HEK293T (cell line): Measurements from ENCODE around the gene DIP2A.

ENCODE experiments used
- CTCF ChIA-PET: fragments of 350-600 bp; formaldehyde crosslinking; extraction: SDS; loops from one replicate; lab custom pipeline; 2021; ENCODE audit warnings: antibody characterized with exemption, inconsistent platforms; lab: Yijun Ruan, JAX
- POLR2A ChIA-PET: fragments of 350-600 bp; formaldehyde crosslinking; extraction: SDS; loops from one replicate; lab custom pipeline; 2020; ENCODE audit warnings: antibody characterized with exemption, inconsistent platforms; lab: Yijun Ruan, JAX
- DNase-seq: peaks from one replicate; pipeline ENCODE4 v3.0.0; 2012; ENCODE audit warnings: mixed read lengths; ENCODE audit errors: extremely low spot score
- ARNT ChIP-seq: fragments of 450-650 bp; IDR thresholded peaks from 2 replicates; pipeline ENCODE4 v1.6.1; 2017; ENCODE audit warnings: mild to moderate bottlenecking
- BHLHE40 ChIP-seq: fragments of 450-650 bp; IDR thresholded peaks from 2 replicates; pipeline ENCODE4 v1.6.1; 2016; ENCODE audit warnings: mild to moderate bottlenecking, moderate library complexity, borderline replicate concordance
- CTBP1 ChIP-seq: fragments of 450-650 bp; IDR thresholded peaks from 2 replicates; pipeline ENCODE4 v1.6.1; 2016; ENCODE audit warnings: borderline replicate concordance
- ELF4 ChIP-seq: fragments of 450-650 bp; IDR thresholded peaks from 2 replicates; pipeline ENCODE4 v1.6.1; 2017; ENCODE audit warnings: antibody characterized with exemption
- FOXA1 ChIP-seq: fragments of 450-650 bp; IDR thresholded peaks from 2 replicates; pipeline ENCODE4 v1.6.1; 2016; ENCODE audit warnings: mild to moderate bottlenecking
- FOXK2 ChIP-seq: fragments of 450-650 bp; IDR thresholded peaks from 2 replicates; pipeline ENCODE4 v1.6.1; 2016; ENCODE audit warnings: mild to moderate bottlenecking
- FOXM1 ChIP-seq: fragments of 450-650 bp; IDR thresholded peaks from 2 replicates; pipeline ENCODE4 v1.6.1; 2017; ENCODE audit warnings: mild to moderate bottlenecking, borderline replicate concordance
- HDGF ChIP-seq: fragments of 450-650 bp; IDR thresholded peaks from 2 replicates; pipeline ENCODE4 v1.6.1; 2017; ENCODE audit warnings: antibody characterized with exemption, borderline replicate concordance
- L3MBTL2 ChIP-seq: fragments of 450-650 bp; conservative IDR thresholded peaks from 2 replicates; pipeline ENCODE4 v1.6.1; 2016; ENCODE audit warnings: mild to moderate bottlenecking
- LEF1 ChIP-seq: fragments of 450-650 bp; IDR thresholded peaks from 2 replicates; pipeline ENCODE4 v1.6.1; 2017; ENCODE audit warnings: mild to moderate bottlenecking, borderline replicate concordance
- NFRKB ChIP-seq: fragments of 450-650 bp; IDR thresholded peaks from 2 replicates; pipeline ENCODE4 v1.6.1; 2016; ENCODE audit warnings: mild to moderate bottlenecking, moderate library complexity
- PKNOX1 ChIP-seq: fragments of 450-650 bp; IDR thresholded peaks from 2 replicates; pipeline ENCODE4 v1.6.1; 2016
- SP1 ChIP-seq: fragments of 450-650 bp; IDR thresholded peaks from 2 replicates; pipeline ENCODE4 v1.6.1; 2017
- SUZ12 ChIP-seq: fragments of 450-650 bp; IDR thresholded peaks from 2 replicates; pipeline ENCODE4 v1.6.1; 2016; ENCODE audit warnings: mild to moderate bottlenecking
- TARDBP ChIP-seq: fragments of 450-650 bp; IDR thresholded peaks from 2 replicates; pipeline ENCODE4 v1.6.1; 2016
- ZNF384 ChIP-seq: fragments of 450-650 bp; IDR thresholded peaks from 2 replicates; pipeline ENCODE4 v1.6.1; 2016

DIP2A gene

DNA sequence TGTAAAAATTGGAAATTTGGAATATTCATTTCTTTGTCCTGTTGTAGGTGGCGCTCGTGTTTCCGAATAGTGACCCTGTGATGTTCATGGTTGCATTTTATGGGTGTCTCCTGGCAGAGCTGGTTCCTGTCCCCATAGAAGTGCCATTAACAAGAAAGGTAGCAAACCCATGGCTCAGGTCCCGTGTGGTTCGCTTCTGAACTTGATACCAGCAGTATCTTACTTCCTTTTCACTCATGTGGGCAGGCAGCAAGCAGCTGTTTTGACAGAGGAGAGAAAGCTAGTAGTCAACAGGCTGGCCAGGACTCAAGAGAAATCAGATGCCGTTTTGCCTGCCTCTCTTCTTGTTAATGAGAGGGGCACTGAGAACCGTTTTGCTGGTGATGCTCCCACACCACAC is 73.4 kb downstream of the DIP2A start:
- POLR2A ChIA-PET = no interaction called here
- CTCF ChIA-PET = no interaction called here
- no peak for DNase-seq
- TF ChIP-seq NFRKB = no peak
- TF ChIP-seq ARNT = no peak
- no peak for TF ChIP-seq ELF4
- TF ChIP-seq PKNOX1 = no peak
- TF ChIP-seq FOXK2 = no peak
- TF ChIP-seq TARDBP = no peak
- TF ChIP-seq ZNF384 = no peak
- no peak for TF ChIP-seq CTBP1
- TF ChIP-seq HDGF = no peak
- no peak for TF ChIP-seq L3MBTL2
- TF ChIP-seq BHLHE40 = no peak
- TF ChIP-seq FOXM1 = no peak
- no peak for TF ChIP-seq SUZ12
- no peak for TF ChIP-seq LEF1
- TF ChIP-seq FOXA1 = no peak

DNA sequence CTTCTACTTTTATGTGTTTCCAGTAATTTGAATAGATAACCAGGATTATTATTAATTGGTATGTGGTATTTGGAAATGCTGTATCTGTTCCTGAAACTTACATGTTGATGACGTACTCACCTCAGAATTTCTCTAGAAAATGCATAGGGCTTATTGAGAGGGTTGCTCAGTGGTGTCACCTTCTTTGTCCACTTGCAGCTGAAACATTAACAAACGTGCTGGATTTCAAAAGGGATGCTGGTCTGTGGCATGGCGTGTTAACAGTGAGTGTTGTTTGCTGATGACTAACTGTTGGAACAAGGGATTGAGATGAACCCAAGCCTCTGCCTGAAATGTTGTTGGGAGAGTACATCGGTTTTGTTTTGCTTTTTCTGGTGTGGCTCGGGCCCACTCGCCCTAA is 78.3 kb downstream of the DIP2A start:
- CTCF ChIA-PET = no interaction called here
- TF ChIP-seq HDGF = no peak
- TF ChIP-seq NFRKB = no peak
- TF ChIP-seq TARDBP = no peak
- TF ChIP-seq PKNOX1 = no peak
- no peak for TF ChIP-seq LEF1
- no peak for TF ChIP-seq ZNF384
- no peak for TF ChIP-seq ELF4
- no peak for TF ChIP-seq FOXM1
- TF ChIP-seq SP1 = no peak
- TF ChIP-seq L3MBTL2 = no peak
- no peak for TF ChIP-seq FOXK2
- TF ChIP-seq ARNT = no peak
- no peak for TF ChIP-seq BHLHE40
- TF ChIP-seq SUZ12 = no peak
- no peak for TF ChIP-seq CTBP1
- TF ChIP-seq FOXA1 = no peak
- POLR2A ChIA-PET = no interaction called here
- no peak for DNase-seq

- TF ChIP-seq SP1 = no peak
- no peak for TF ChIP-seq ELF4
- TF ChIP-seq L3MBTL2 = no peak
- no peak for TF ChIP-seq ZNF384
- no peak for TF ChIP-seq HDGF
- no peak for TF ChIP-seq FOXM1
- no peak for TF ChIP-seq PKNOX1
- no peak for TF ChIP-seq CTBP1
- no peak for TF ChIP-seq FOXK2
- no peak for TF ChIP-seq FOXA1
- TF ChIP-seq NFRKB = no peak
- TF ChIP-seq TARDBP = no peak
- TF ChIP-seq SUZ12 = no peak
- TF ChIP-seq LEF1 = no peak
- TF ChIP-seq ARNT = no peak
- no peak for TF ChIP-seq BHLHE40
- DNase-seq = no peak
- CTCF ChIA-PET = no interaction called here
- POLR2A ChIA-PET = no interaction called here
Observed at GRCh38 chr21:46538262-46538661, 79.6 kb downstream of the DIP2A start.

DNA sequence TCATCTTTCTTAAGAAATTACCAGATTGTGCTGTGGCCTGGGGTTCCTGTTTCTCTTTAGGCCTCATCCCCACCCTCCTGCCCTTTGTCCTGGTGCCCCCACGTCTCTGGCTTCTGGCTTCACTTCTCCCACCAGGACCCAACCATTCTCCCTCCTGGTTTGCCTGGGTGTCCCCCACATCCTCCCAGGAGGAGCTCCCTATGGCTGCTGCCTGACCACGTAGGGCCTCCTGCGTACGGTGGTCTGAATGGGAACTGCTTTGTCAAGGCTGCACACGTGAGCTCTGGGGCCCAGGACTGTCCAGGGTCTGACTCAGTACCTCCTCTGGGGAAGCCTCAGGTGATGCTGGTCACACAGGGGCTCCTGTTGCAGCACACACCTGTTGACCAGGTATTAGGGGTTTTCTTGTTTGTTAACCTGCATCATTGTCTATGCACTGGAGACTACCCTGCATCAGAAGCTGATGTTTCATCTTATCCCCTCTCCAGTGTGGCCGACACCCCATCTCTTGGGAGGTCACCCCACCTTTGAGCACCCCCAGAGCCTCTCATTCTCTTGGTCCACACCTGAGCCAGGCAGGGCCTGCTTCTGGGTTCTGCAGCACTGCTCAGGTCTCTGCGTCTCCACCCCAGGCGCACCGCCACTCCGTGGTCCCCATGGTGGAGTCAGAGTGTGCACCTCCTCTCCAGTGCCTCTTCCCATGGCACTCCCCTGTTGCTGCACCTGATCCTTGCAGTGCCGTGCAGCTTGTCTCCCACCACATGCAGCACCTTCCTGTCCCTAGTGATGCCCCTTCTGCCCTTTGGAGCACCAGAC is 80.4 kb downstream of the DIP2A start:
- POLR2A ChIA-PET = no interaction called here
- TF ChIP-seq FOXM1 = no peak
- no peak for TF ChIP-seq SP1
- no peak for TF ChIP-seq ZNF384
- TF ChIP-seq L3MBTL2 = no peak
- no peak for TF ChIP-seq PKNOX1
- TF ChIP-seq NFRKB = no peak
- TF ChIP-seq HDGF = no peak
- no peak for TF ChIP-seq FOXK2
- no peak for TF ChIP-seq LEF1
- DNase-seq = no peak
- CTCF ChIA-PET = no interaction called here

- ChIA-PET CTCF (no interaction called here), POLR2A (no interaction called here)
- no peak for DNase-seq
- TF ChIP-seq CTBP1 = no peak
- TF ChIP-seq HDGF = no peak
- TF ChIP-seq ZNF384 = no peak
- TF ChIP-seq LEF1 = no peak
- TF ChIP-seq L3MBTL2 = no peak
- no peak for TF ChIP-seq FOXA1
- no peak for TF ChIP-seq TARDBP
- no peak for TF ChIP-seq SP1
- no peak for TF ChIP-seq FOXK2
- TF ChIP-seq PKNOX1 = no peak
- TF ChIP-seq SUZ12 = no peak
- TF ChIP-seq NFRKB = no peak
- TF ChIP-seq BHLHE40 = no peak
- no peak for TF ChIP-seq FOXM1
- TF ChIP-seq ELF4 = no peak
- no peak for TF ChIP-seq ARNT
Observed at GRCh38 chr21:46540087-46540710, 81.5 kb downstream of the DIP2A start.
